Neural cell (in vitro differentiated cells): ENCODE measurements around the gene ZDHHC1. TPM values are rescaled to one million over a fixed set of nuclear protein-coding genes. Genes with fewer than 3 reads are reported as not detected.

Source experiments
- H2AFZ ChIP-seq: fragments of 200-600, 300-800 bp; sonication (generic), shearing (Covaris generic); 2 replicates; pipeline ENCODE4 v1.6.0; 2014; ENCODE audit warnings: low read depth, mild to moderate bottlenecking, antibody characterized with exemption, low read length, moderate library complexity
- H3F3A ChIP-seq: fragments of 200-600 bp; shearing (Covaris generic); 2 replicates; pipeline ENCODE4 v1.6.1; 2016; ENCODE audit warnings: mild to moderate bottlenecking, moderate library complexity, mixed read lengths, antibody characterized with exemption, low read length; ENCODE audit not compliant: insufficient read depth, poor library complexity, severe bottlenecking
- H3K27ac ChIP-seq: fragments of 200-600, 300-800 bp; sonication (generic), shearing (Covaris generic); 2 replicates; pipeline ENCODE4 v1.5.1; 2014; ENCODE audit warnings: mild to moderate bottlenecking, low read length, moderate library complexity
- H3K27me3 ChIP-seq: fragments of 300-800, 200-600 bp; sonication (generic), shearing (Covaris generic); 2 replicates; pipeline ENCODE4 v1.6.0; 2014; ENCODE audit warnings: mild to moderate bottlenecking, low read depth, low read length, moderate library complexity; ENCODE audit not compliant: insufficient read depth
- H3K36me3 ChIP-seq: fragments of 300-800, 200-600 bp; sonication (generic), shearing (Covaris generic); 2 replicates; pipeline ENCODE4 v1.5.1; 2014; ENCODE audit warnings: mild to moderate bottlenecking, antibody characterized with exemption, low read length, moderate library complexity; ENCODE audit not compliant: insufficient read depth
- H3K4me2 ChIP-seq: fragments of 300-800, 200-600 bp; sonication (generic), shearing (Covaris generic); 2 replicates; pipeline ENCODE4 v1.6.0; 2014; ENCODE audit warnings: mild to moderate bottlenecking, low read length
- H3K4me3 ChIP-seq: fragments of 300-800, 200-600 bp; sonication (generic), shearing (Covaris generic); 2 replicates; pipeline ENCODE4 v1.5.1; 2014; ENCODE audit warnings: mild to moderate bottlenecking, low read length, moderate library complexity
- H3K79me2 ChIP-seq: fragments of 200-600 bp; shearing (Covaris generic); replicated peaks from 2 replicates; pipeline ENCODE4 v1.6.0; 2014; ENCODE audit warnings: mild to moderate bottlenecking, low read length, moderate library complexity; ENCODE audit not compliant: insufficient read depth
- H3K9ac ChIP-seq: fragments of 300-800, 200-600 bp; sonication (generic), shearing (Covaris generic); 2 replicates; pipeline ENCODE4 v1.6.1; 2016; ENCODE audit warnings: mild to moderate bottlenecking, low read length, mixed read lengths
- H3K9me2 ChIP-seq: fragments of 200-600 bp; shearing (Covaris generic); 2 replicates; pipeline ENCODE4 v1.6.1; 2016; ENCODE audit warnings: mild to moderate bottlenecking, low read length, mixed read lengths; ENCODE audit not compliant: insufficient read depth
- H3K9me3 ChIP-seq: fragments of 200-600, 300-800 bp; sonication (generic), shearing (Covaris generic); 2 replicates; pipeline ENCODE4 v1.6.1; 2016; ENCODE audit warnings: mild to moderate bottlenecking, mixed run types, low read length, moderate library complexity, mixed read lengths
- H4K20me1 ChIP-seq: fragments of 200-600 bp; shearing (Covaris generic); 2 replicates; pipeline ENCODE4 v1.6.1; 2016; ENCODE audit warnings: mild to moderate bottlenecking, mixed run types; ENCODE audit not compliant: insufficient read depth
- CTCF ChIP-seq: fragments of 450-650 bp; IDR thresholded peaks from 2 replicates; pipeline ENCODE4 v1.5.1; 2014; ENCODE audit warnings: antibody characterized with exemption, mild to moderate bottlenecking, moderate library complexity; ENCODE audit not compliant: poor library complexity, severe bottlenecking
- EP300 ChIP-seq: fragments of 450-650 bp; conservative IDR thresholded peaks from 2 replicates; pipeline ENCODE4 v1.6.1; 2014; ENCODE audit warnings: antibody characterized with exemption, mild to moderate bottlenecking, moderate library complexity; ENCODE audit not compliant: poor library complexity, severe bottlenecking
- EZH2 ChIP-seq: fragments of 200-600, 300-800 bp; shearing (Covaris generic), sonication (generic); IDR thresholded peaks from 2 replicates; pipeline ENCODE4 v1.6.1; 2014; ENCODE audit warnings: antibody characterized with exemption, low read length, borderline replicate concordance, mild to moderate bottlenecking; ENCODE audit not compliant: insufficient read depth, poor library complexity, severe bottlenecking
- MXI1 ChIP-seq: fragments of 450-650 bp; conservative IDR thresholded peaks from 2 replicates; pipeline ENCODE4 v1.6.1; 2014; ENCODE audit warnings: antibody characterized with exemption, mild to moderate bottlenecking; ENCODE audit not compliant: poor library complexity, severe bottlenecking
- POLR2AphosphoS5 ChIP-seq: IDR thresholded peaks from 2 replicates; pipeline ENCODE4 v1.6.1; 2012
- RAD21 ChIP-seq: fragments of 450-650 bp; conservative IDR thresholded peaks from 2 replicates; pipeline ENCODE4 v1.6.1; 2014; ENCODE audit warnings: antibody characterized with exemption, mild to moderate bottlenecking, moderate library complexity
- REST ChIP-seq: IDR thresholded peaks from 2 replicates; pipeline ENCODE4 v1.6.1; 2012; ENCODE audit warnings: borderline replicate concordance
- SMC3 ChIP-seq: fragments of 450-650 bp; conservative IDR thresholded peaks from 2 replicates; pipeline ENCODE4 v1.6.1; 2014; ENCODE audit warnings: antibody characterized with exemption, mild to moderate bottlenecking, moderate library complexity; ENCODE audit not compliant: poor library complexity
- TAF1 ChIP-seq: IDR thresholded peaks from 2 replicates; pipeline ENCODE4 v1.6.1; 2012; ENCODE audit warnings: low read depth
- polyA plus RNA-seq: library from polyadenylated mRNA; depleted of rRNA; stranded (reverse); fragments of >200 nt; gene quantifications from 2 replicates; pipeline ENCODE4 v1.2.3, GENCODE V29; 2014

ZDHHC1 gene
- polyA plus RNA-seq, 1 donor from 2014 or later, result 1.7 TPM

GRCh38 chr16:67430504-67430976 is 14.3 kb upstream of the ZDHHC1 start:
- no peaks in the 10 kb centered on the region for H3K9me2 ChIP-seq
- H3K79me2 ChIP-seq, result no peaks in the 10 kb centered on the region
- no peak overlapping the region for H3K4me2 ChIP-seq
- no peaks in the 10 kb centered on the region for H3K9me3 ChIP-seq
- no peaks in the 10 kb centered on the region for H3K36me3 ChIP-seq
- no peaks in the 10 kb centered on the region for H3F3A ChIP-seq
- peak overlapping the region; percentile 26 for H3K9ac ChIP-seq
- H4K20me1 ChIP-seq, result no peaks in the 10 kb centered on the region
- H3K27me3 ChIP-seq, result peaks cover 40% of the 10 kb centered on the region
- H3K27ac ChIP-seq, result no peak overlapping the region
- peak overlapping the region; percentile 65 for H3K4me3 ChIP-seq
- TF ChIP-seq EZH2 (peak; percentile 69), MXI1 (peak; percentile 83), POLR2AphosphoS5 (no peak)
- H2AFZ ChIP-seq, result no peak overlapping the region

GRCh38 chr16:67429799-67430503 is 13.7 kb upstream of the ZDHHC1 start:
- Histone ChIP-seq H4K20me1 (no peaks in the 10 kb centered on the region), H3K27ac (no peak overlapping the region), H3K79me2 (no peaks in the 10 kb centered on the region), H3K4me3 (peak overlapping the region; percentile 65), H3K9me2 (no peaks in the 10 kb centered on the region), H3K4me2 (no peak overlapping the region), H2AFZ (no peak overlapping the region), H3F3A (no peaks in the 10 kb centered on the region), H3K36me3 (no peaks in the 10 kb centered on the region), H3K9me3 (no peaks in the 10 kb centered on the region), H3K9ac (no peak overlapping the region), H3K27me3 (peaks cover 40% of the 10 kb centered on the region)
- no peak for TF ChIP-seq EP300
- TF ChIP-seq CTCF, result no peak
- no peak for TF ChIP-seq EZH2
- TF ChIP-seq MXI1, result no peak
- TF ChIP-seq TAF1, result no peak
- TF ChIP-seq SMC3, result no peak
- no peak for TF ChIP-seq POLR2AphosphoS5

- Histone ChIP-seq H3K27ac (no peak overlapping the region), H3K9me2 (no peaks in the 10 kb centered on the region), H3K27me3 (peaks cover 40% of the 10 kb centered on the region), H3K4me2 (no peak overlapping the region), H3K4me3 (no peak overlapping the region), H3K36me3 (no peaks in the 10 kb centered on the region), H3K9ac (no peak overlapping the region), H3K79me2 (no peaks in the 10 kb centered on the region), H4K20me1 (no peaks in the 10 kb centered on the region), H3K9me3 (no peaks in the 10 kb centered on the region), H3F3A (no peaks in the 10 kb centered on the region), H2AFZ (no peak overlapping the region)
- TF ChIP-seq REST, result no peak
- no peak for TF ChIP-seq EZH2
- no peak for TF ChIP-seq POLR2AphosphoS5
- no peak for TF ChIP-seq TAF1
- no peak for TF ChIP-seq MXI1
- no peak for TF ChIP-seq RAD21
- no peak for TF ChIP-seq SMC3
- TF ChIP-seq EP300, result no peak
- no peak for TF ChIP-seq CTCF
Measured at GRCh38 chr16:67429053-67429798, 12.9 kb upstream of the ZDHHC1 start.
